ENCODE data around the gene SLC17A3. TPM values are rescaled to one million over a fixed set of nuclear protein-coding genes. Genes with fewer than 3 reads are reported as not detected.

SLC17A3 gene
- total and polyA plus RNA-seq, 2 experiments from 2014 or later: not detected

DNA sequence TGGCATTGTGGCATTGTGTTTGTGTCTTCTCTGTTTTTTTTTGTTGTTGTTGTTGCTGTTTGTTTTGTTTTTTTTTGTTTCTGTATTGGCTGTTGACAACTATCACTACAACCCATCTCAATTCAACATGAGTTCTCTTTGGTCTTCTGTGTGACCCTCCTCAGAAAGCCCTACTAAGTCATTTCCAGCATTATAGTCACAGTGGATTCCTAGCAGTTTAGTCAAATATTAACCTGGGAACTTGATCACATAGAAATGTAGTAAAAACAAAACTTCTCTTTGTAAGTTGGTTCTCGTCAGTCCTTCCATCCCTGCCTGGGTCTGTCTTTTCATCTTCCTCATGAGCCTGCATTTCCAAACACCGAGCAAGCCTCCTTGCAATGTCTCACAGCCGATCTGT is 39.7 kb upstream of the SLC17A3 start (continued):
- TF ChIP-seq, protein P1, sequence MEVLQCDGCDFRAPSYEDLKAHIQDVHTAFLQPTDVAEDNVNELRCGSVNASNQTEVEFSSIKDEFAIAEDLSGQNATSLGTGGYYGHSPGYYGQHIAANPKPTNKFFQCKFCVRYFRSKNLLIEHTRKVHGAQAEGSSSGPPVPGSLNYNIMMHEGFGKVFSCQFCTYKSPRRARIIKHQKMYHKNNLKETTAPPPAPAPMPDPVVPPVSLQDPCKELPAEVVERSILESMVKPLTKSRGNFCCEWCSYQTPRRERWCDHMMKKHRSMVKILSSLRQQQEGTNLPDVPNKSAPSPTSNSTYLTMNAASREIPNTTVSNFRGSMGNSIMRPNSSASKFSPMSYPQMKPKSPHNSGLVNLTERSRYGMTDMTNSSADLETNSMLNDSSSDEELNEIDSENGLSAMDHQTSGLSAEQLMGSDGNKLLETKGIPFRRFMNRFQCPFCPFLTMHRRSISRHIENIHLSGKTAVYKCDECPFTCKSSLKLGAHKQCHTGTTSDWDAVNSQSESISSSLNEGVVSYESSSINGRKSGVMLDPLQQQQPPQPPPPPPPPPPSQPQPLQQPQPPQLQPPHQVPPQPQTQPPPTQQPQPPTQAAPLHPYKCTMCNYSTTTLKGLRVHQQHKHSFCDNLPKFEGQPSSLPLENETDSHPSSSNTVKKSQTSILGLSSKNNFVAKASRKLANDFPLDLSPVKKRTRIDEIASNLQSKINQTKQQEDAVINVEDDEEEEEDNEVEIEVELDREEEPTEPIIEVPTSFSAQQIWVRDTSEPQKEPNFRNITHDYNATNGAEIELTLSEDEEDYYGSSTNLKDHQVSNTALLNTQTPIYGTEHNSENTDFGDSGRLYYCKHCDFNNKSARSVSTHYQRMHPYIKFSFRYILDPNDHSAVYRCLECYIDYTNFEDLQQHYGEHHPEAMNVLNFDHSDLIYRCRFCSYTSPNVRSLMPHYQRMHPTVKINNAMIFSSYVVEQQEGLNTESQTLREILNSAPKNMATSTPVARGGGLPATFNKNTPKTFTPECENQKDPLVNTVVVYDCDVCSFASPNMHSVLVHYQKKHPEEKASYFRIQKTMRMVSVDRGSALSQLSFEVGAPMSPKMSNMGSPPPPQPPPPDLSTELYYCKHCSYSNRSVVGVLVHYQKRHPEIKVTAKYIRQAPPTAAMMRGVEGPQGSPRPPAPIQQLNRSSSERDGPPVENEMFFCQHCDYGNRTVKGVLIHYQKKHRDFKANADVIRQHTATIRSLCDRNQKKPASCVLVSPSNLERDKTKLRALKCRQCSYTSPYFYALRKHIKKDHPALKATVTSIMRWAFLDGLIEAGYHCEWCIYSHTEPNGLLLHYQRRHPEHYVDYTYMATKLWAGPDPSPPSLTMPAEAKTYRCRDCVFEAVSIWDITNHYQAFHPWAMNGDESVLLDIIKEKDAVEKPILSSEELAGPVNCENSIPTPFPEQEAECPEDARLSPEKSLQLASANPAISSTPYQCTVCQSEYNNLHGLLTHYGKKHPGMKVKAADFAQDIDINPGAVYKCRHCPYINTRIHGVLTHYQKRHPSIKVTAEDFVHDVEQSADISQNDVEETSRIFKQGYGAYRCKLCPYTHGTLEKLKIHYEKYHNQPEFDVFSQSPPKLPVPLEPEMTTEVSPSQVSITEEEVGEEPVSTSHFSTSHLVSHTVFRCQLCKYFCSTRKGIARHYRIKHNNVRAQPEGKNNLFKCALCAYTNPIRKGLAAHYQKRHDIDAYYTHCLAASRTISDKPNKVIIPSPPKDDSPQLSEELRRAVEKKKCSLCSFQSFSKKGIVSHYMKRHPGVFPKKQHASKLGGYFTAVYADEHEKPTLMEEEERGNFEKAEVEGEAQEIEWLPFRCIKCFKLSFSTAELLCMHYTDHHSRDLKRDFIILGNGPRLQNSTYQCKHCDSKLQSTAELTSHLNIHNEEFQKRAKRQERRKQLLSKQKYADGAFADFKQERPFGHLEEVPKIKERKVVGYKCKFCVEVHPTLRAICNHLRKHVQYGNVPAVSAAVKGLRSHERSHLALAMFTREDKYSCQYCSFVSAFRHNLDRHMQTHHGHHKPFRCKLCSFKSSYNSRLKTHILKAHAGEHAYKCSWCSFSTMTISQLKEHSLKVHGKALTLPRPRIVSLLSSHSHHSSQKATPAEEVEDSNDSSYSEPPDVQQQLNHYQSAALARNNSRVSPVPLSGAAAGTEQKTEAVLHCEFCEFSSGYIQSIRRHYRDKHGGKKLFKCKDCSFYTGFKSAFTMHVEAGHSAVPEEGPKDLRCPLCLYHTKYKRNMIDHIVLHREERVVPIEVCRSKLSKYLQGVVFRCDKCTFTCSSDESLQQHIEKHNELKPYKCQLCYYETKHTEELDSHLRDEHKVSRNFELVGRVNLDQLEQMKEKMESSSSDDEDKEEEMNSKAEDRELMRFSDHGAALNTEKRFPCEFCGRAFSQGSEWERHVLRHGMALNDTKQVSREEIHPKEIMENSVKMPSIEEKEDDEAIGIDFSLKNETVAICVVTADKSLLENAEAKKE (CRISPR knock-in tag; IDR thresholded peaks at IDR 0.05): no peak
- no peak for TF ChIP-seq EZH2 (IDR thresholded peaks at IDR 0.05; ENCODE audit: low read depth, unreplicated experiment)
- TF ChIP-seq NANOG (IDR thresholded peaks at IDR 0.05; ENCODE audit: borderline replicate concordance): no peak

DNA sequence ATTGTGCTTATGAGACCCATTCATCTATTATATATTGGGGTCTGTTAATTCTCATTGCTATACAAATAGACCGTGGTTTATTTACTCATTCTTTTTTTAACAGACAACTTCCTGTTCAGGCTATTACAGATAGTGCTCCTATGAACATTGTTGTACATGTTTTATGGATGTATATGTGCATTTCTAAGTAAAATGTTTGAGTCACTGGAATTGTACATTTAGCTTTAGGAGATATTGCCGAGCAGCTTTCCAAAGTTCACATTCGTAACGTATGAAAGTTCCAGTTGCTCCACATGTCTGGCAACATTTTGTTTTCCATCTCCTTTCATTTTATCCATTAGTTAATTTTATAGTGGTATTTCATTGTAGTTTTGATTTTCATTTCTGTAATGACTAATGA is 37.3 kb upstream of the SLC17A3 start:
- H3K4me1 ChIP-seq (ENCODE audit: insufficient read depth): no peaks in the 10 kb centered on the region
- H3K9me3 Mint-ChIP-seq: no peaks in the 10 kb centered on the region
- no peak for ATAC-seq
- no peak overlapping the region for H3K27ac ChIP-seq (ENCODE audit: low read depth)
- H2AFZ ChIP-seq: no peak overlapping the region
- H3F3A ChIP-seq (replicated peaks; ENCODE audit: low read depth): no peaks in the 10 kb centered on the region
- TF ChIP-seq EZH2 (IDR thresholded peaks at IDR 0.05; ENCODE audit: low read depth, unreplicated experiment) (no peak), POLR2AphosphoS5 (IDR thresholded peaks at IDR 0.05; ENCODE audit: low read depth) (no peak), JUNB (IDR thresholded peaks at IDR 0.05; ENCODE audit: unreplicated experiment) (no peak), EZH2phosphoT487 (IDR thresholded peaks at IDR 0.05; ENCODE audit: unreplicated experiment) (no peak), ZNF331 (CRISPR knock-in tag; IDR thresholded peaks at IDR 0.05; ENCODE audit: low read depth) (no peak), ZNF114 (CRISPR knock-in tag; IDR thresholded peaks at IDR 0.05) (no peak), STAT1 (IDR thresholded peaks at IDR 0.05; ENCODE audit: unreplicated experiment) (no peak), NANOG (IDR thresholded peaks at IDR 0.05; ENCODE audit: borderline replicate concordance) (no peak)
- TF ChIP-seq, protein P2, sequence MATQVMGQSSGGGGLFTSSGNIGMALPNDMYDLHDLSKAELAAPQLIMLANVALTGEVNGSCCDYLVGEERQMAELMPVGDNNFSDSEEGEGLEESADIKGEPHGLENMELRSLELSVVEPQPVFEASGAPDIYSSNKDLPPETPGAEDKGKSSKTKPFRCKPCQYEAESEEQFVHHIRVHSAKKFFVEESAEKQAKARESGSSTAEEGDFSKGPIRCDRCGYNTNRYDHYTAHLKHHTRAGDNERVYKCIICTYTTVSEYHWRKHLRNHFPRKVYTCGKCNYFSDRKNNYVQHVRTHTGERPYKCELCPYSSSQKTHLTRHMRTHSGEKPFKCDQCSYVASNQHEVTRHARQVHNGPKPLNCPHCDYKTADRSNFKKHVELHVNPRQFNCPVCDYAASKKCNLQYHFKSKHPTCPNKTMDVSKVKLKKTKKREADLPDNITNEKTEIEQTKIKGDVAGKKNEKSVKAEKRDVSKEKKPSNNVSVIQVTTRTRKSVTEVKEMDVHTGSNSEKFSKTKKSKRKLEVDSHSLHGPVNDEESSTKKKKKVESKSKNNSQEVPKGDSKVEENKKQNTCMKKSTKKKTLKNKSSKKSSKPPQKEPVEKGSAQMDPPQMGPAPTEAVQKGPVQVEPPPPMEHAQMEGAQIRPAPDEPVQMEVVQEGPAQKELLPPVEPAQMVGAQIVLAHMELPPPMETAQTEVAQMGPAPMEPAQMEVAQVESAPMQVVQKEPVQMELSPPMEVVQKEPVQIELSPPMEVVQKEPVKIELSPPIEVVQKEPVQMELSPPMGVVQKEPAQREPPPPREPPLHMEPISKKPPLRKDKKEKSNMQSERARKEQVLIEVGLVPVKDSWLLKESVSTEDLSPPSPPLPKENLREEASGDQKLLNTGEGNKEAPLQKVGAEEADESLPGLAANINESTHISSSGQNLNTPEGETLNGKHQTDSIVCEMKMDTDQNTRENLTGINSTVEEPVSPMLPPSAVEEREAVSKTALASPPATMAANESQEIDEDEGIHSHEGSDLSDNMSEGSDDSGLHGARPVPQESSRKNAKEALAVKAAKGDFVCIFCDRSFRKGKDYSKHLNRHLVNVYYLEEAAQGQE (IDR thresholded peaks at IDR 0.05; ENCODE audit: unreplicated experiment): no peak
- H3K27me3 ChIP-seq (ENCODE audit: insufficient read depth): no peaks in the 10 kb centered on the region
- no peaks in the 10 kb centered on the region for H3K9me2 ChIP-seq (ENCODE audit: insufficient read depth)
- H3K79me2 ChIP-seq (replicated peaks; ENCODE audit: insufficient read depth): no peaks in the 10 kb centered on the region
- no peaks in the 10 kb centered on the region for H3K36me3 Mint-ChIP-seq (ENCODE audit: low read depth)
- no peaks in the 10 kb centered on the region for H3K4me1 Mint-ChIP-seq
- H3K27me3 Mint-ChIP-seq (ENCODE audit: insufficient read depth, low read depth, poor library complexity): peaks cover 2% of the 10 kb centered on the region
- no peak overlapping the region for H3K4me2 ChIP-seq
- H3K4me3 Mint-ChIP-seq: no peak overlapping the region
- DNase-seq (ENCODE audit: low spot score): no peak
- no peak overlapping the region for H3K27ac Mint-ChIP-seq
- no peaks in the 10 kb centered on the region for H3K36me3 ChIP-seq (ENCODE audit: insufficient read depth)
- no peaks in the 10 kb centered on the region for H4K20me1 ChIP-seq (replicated peaks; ENCODE audit: insufficient read depth)
- no peak overlapping the region for H3K4me3 ChIP-seq
